ENCODE results near the gene TOB1.

DNA sequence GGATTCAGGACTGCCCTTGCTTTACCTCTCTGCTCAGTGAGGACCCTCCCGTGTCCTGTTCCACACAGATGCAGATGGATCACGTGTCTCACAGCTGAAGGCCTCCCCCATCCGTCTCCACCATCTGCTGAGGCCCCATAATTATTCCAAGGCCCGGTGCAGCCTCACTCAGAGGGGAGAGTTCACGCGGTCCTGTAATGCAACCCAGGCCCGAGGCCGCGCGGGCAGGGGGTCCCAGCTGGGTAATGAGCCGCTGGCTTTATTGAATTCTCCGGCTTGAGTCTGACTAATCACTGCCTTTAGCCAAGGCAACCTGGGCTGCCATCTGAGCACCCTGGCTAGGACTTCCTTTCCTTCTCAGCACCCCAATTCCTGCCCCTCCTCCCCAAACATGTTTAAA is 35.2 kb downstream of the TOB1 start:
- TF ChIP-seq, protein P1, sequence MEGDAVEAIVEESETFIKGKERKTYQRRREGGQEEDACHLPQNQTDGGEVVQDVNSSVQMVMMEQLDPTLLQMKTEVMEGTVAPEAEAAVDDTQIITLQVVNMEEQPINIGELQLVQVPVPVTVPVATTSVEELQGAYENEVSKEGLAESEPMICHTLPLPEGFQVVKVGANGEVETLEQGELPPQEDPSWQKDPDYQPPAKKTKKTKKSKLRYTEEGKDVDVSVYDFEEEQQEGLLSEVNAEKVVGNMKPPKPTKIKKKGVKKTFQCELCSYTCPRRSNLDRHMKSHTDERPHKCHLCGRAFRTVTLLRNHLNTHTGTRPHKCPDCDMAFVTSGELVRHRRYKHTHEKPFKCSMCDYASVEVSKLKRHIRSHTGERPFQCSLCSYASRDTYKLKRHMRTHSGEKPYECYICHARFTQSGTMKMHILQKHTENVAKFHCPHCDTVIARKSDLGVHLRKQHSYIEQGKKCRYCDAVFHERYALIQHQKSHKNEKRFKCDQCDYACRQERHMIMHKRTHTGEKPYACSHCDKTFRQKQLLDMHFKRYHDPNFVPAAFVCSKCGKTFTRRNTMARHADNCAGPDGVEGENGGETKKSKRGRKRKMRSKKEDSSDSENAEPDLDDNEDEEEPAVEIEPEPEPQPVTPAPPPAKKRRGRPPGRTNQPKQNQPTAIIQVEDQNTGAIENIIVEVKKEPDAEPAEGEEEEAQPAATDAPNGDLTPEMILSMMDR (IDR thresholded peaks at IDR 0.05) = no peak
- no peak for TF ChIP-seq JUND (IDR thresholded peaks at IDR 0.05)
- no peak for TF ChIP-seq FOXM1 (IDR thresholded peaks at IDR 0.05; ENCODE audit: low read depth)
- TF ChIP-seq EP300 (IDR thresholded peaks at IDR 0.05; ENCODE audit: borderline replicate concordance in 1 of 2, low read depth in 1 of 2, low read length in 1 of 2) = no peak
- no peak for TF ChIP-seq RAD21 (IDR thresholded peaks at IDR 0.05; ENCODE audit: low read length)
- no peak for TF ChIP-seq GABPA (IDR thresholded peaks at IDR 0.05; ENCODE audit: low read depth)
- TF ChIP-seq, protein P2, sequence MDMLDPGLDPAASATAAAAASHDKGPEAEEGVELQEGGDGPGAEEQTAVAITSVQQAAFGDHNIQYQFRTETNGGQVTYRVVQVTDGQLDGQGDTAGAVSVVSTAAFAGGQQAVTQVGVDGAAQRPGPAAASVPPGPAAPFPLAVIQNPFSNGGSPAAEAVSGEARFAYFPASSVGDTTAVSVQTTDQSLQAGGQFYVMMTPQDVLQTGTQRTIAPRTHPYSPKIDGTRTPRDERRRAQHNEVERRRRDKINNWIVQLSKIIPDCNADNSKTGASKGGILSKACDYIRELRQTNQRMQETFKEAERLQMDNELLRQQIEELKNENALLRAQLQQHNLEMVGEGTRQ (IDR thresholded peaks at IDR 0.05; ENCODE audit: borderline replicate concordance, low read depth, low read length) = no peak
- no peak for TF ChIP-seq EZH2phosphoT487 (IDR thresholded peaks at IDR 0.05; ENCODE audit: borderline replicate concordance, low read depth)
- TF ChIP-seq NRF1 (IDR thresholded peaks at IDR 0.05; ENCODE audit: low read depth, low read length) = no peak
- no peak for TF ChIP-seq SIN3A (IDR thresholded peaks at IDR 0.05; ENCODE audit: borderline replicate concordance, low read depth, low read length)
- no peak for TF ChIP-seq RCOR1 (IDR thresholded peaks at IDR 0.05; ENCODE audit: low read length)
- TF ChIP-seq TAF1 (IDR thresholded peaks at IDR 0.05; ENCODE audit: borderline replicate concordance, low read depth, low read length) = no peak
- TF ChIP-seq, protein P3, sequence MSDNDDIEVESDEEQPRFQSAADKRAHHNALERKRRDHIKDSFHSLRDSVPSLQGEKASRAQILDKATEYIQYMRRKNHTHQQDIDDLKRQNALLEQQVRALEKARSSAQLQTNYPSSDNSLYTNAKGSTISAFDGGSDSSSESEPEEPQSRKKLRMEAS (IDR thresholded peaks at IDR 0.05; ENCODE audit: low read depth) = no peak
